Measurements from ENCODE around the gene MET.

The MET gene

GRCh38 chr7:116710764-116711452, 38.9 kb downstream of the MET start (continued):
- TF ChIP-seq ZNF48 (tag by site-specific recombination; IDR thresholded peaks at IDR 0.05) (no peak), MYNN (tag by site-specific recombination; IDR thresholded peaks at IDR 0.05; ENCODE audit: borderline replicate concordance) (no peak), ZBTB26 (tag by site-specific recombination; optimal IDR thresholded peaks at IDR 0.05) (no peak), ZNF214 (tag by site-specific recombination; IDR thresholded peaks at IDR 0.05; ENCODE audit: borderline replicate concordance) (no peak), ZNF223 (tag by site-specific recombination; IDR thresholded peaks at IDR 0.05) (no peak), PBX3 (CRISPR knock-in tag; IDR thresholded peaks at IDR 0.05) (no peak), ZNF777 (tag by site-specific recombination; IDR thresholded peaks at IDR 0.05; ENCODE audit: borderline replicate concordance) (no peak), OSR2 (tag by site-specific recombination; IDR thresholded peaks at IDR 0.05) (peak; percentile 89), IKZF3 (tag by site-specific recombination; IDR thresholded peaks at IDR 0.05) (peak; percentile 15; the same call in 1 of the 2 replicates), FEZF1 (tag by site-specific recombination; IDR thresholded peaks at IDR 0.05) (0 out of 2 replicates have a peak, but pooled peaks have one; percentile 35), AEBP2 (tag by site-specific recombination; IDR thresholded peaks at IDR 0.05; ENCODE audit: borderline replicate concordance) (no peak), ZFP69B (tag by site-specific recombination; IDR thresholded peaks at IDR 0.05) (no peak), ZNF362 (tag by site-specific recombination; IDR thresholded peaks at IDR 0.05) (no peak), ZNF555 (tag by site-specific recombination; conservative IDR thresholded peaks at IDR 0.05) (no peak), ZNF629 (tag by site-specific recombination; IDR thresholded peaks at IDR 0.05) (0 out of 2 replicates have a peak, but pooled peaks have one; percentile 43), ZNF776 (tag by site-specific recombination; IDR thresholded peaks at IDR 0.05; ENCODE audit: borderline replicate concordance) (no peak), ZNF121 (tag by site-specific recombination; IDR thresholded peaks at IDR 0.05) (no peak), ZNF16 (tag by site-specific recombination; IDR thresholded peaks at IDR 0.05; ENCODE audit: low read depth) (no peak), ZIC2 (tag by site-specific recombination; IDR thresholded peaks at IDR 0.05) (no peak), ZNF114 (tag by site-specific recombination; IDR thresholded peaks at IDR 0.05) (no peak), ZNF621 (tag by site-specific recombination; IDR thresholded peaks at IDR 0.05) (no peak), ZNF785 (tag by site-specific recombination; IDR thresholded peaks at IDR 0.05) (no peak), ZNF155 (tag by site-specific recombination; IDR thresholded peaks at IDR 0.05) (no peak), ZBTB44 (tag by site-specific recombination; IDR thresholded peaks at IDR 0.05) (no peak), ZFP3 (tag by site-specific recombination; IDR thresholded peaks at IDR 0.05; ENCODE audit: low read depth) (no peak), MEIS1 (CRISPR knock-in tag; IDR thresholded peaks at IDR 0.05; ENCODE audit: borderline replicate concordance) (no peak), KLF9 (tag by site-specific recombination; IDR thresholded peaks at IDR 0.05; ENCODE audit: low read depth) (no peak), ZNF830 (tag by site-specific recombination; IDR thresholded peaks at IDR 0.05; ENCODE audit: low read depth) (no peak), TSHZ1 (tag by site-specific recombination; IDR thresholded peaks at IDR 0.05; ENCODE audit: borderline replicate concordance) (peak; percentile 62; the same call in 1 of the 2 replicates), ZNF549 (tag by site-specific recombination; IDR thresholded peaks at IDR 0.05) (no peak), SP2 (tag by site-specific recombination; IDR thresholded peaks at IDR 0.05) (no peak)

All from HEK293 (cell line).